CD4-positive, alpha-beta T cell treated with Interleukin-6 at 100 ng/mL for 8 hours (primary cell): ENCODE data around the gene YTHDF1.
"Not testable (repeated sequence)": the region's sequence is repeated elsewhere in the genome, so short reads cannot be mapped to it uniquely, and the experiment has no call there.

ENCODE experiments used
- DNase-seq: peaks from one replicate; pipeline ENCODE4 v3.0.0-alpha.2; 2020; ENCODE audit warnings: mixed read lengths, low spot score

The YTHDF1 gene

DNA sequence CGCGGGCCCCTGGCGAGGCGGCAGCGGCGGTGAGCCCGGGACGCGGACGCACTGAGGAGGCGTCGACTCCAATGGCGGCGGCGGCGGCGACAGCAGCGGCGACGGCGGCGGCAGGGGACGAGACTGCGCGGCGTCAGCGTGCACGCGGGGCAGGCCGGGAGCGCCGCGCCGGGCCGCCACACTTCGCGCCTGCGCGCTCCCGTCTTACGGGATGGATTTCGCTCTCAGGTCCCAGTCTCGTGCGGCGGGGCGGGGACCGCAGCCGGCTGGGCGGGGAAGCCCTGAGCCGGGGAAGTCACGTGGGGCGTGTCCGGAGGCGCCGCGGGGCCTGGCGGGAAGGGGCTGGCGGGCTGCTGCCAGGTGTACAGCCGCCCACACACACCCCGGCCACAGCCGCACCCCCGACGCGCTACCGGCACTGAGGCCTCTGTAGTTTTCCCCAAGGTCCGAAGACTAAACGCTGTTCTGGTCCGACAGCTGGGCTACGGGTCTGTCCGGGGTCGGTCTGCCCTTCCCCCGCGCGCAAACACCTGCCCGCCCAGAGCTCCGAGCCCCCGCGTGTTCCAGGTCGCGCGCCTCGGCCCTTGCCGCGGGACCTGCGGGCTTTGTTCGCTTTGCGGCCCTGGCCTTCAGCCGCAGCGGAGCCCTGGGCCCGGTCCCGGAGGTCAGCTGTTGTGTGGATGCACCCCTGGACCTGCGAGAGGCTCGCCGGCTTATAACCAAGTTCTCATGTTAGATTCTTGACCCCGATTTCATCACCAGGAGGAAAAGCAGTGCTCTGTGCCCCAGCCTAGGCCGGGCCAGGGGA lies at the start of gene YTHDF1:
YTHDF1 (minus strand) TSS at position 91 of the 808 bp plus-strand sequence. CDS start 239 bp downstream, outside the sequence.
- peak; percentile 97 for DNase-seq

GRCh38 chr20:63264519-63264918 lies 48.6 kb upstream of the YTHDF1 start:
- no peak for DNase-seq

DNA sequence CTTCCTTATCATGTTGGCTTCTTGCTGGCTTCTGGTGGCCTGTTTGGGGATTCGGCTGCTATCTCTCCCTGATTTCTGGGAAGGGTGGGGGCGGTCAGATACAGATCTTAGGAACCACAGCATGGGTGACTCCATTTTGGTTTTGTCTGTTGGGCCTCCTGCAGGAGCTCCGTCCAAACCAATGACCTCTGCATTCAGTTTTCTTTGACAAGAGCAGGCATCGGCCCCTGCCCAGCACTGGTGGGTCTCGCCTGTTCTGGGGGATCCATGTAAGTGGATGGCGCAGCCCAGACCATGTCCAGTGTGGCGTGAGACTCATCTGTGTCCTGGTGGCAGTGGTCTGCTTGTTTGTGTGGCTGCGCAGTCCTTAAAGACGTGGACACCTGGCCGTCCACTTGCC lies 48.1 kb upstream of the YTHDF1 start:
- no peak for DNase-seq

DNA sequence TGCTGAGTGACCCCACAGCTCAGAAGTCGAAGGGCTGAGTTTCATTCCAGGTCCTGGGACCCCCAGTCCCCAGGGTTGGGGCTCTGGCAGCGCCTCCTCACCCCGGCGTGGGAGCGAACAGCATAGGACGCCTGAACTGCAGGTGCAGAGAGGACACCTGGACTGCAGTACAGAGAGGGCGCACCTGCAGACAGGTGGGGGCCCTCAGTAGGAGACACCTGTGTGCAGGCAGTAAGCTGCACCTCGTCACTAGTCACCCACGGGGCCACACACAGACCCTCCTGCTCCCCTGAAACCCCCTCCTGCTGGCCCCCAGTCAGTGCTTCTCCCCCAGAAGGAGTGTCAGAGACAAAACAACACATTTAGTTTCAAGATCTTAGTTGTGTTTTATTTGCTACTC lies 46.9 kb upstream of the YTHDF1 start:
- DNase-seq, result no peak

GRCh38 chr20:63261795-63262528 lies 46.0 kb upstream of the YTHDF1 start:
- no peak for DNase-seq

GRCh38 chr20:63261060-63261794 lies 45.3 kb upstream of the YTHDF1 start:
- no peak for DNase-seq

DNA sequence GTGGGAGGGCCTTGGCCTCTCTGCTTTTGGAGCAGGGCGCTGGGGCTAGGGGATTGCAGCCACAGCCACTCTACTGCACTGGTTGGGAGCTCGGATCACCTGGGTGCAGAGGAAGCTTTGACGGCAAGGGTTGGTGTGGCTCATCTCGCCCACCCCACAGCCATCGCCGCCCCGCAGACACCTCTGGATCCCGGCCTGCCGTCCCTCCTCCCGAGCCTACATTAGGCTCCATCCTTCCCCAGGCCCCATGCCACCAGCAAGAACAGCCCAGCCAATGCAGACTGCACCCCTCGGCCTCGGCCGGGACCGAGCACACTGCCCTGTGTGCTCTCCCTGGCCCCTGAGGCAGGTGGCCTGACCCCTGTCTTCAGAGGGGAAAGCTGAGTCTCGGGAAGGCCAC lies 44.6 kb upstream of the YTHDF1 start:
- no peak for DNase-seq

- no peak for DNase-seq
Observed at GRCh38 chr20:63259734-63260460, 44.0 kb upstream of the YTHDF1 start.

GRCh38 chr20:63258781-63259180 lies 42.9 kb upstream of the YTHDF1 start:
- no peak for DNase-seq

DNA sequence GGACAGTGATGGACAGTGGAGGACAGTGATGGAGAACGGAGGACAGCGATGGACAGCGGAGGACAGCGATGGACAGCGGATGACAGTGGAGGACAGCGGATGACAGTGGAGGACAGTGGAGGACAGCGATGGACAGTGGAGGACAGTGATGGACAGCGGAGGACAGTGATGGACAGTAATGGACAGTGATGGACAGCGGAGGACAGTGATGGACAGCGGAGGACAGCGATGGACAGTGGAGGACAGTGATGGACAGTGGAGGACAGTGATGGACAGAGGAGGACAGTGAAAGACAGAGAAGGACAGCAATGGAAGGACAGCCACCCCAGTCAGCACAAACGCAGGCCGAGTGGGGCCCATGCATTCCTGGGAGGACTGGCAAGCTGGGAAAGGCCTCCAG lies 41.7 kb upstream of the YTHDF1 start:
- DNase-seq, result no peak

GRCh38 chr20:63256954-63257353 lies 41.0 kb upstream of the YTHDF1 start:
- DNase-seq, result no peak

DNA sequence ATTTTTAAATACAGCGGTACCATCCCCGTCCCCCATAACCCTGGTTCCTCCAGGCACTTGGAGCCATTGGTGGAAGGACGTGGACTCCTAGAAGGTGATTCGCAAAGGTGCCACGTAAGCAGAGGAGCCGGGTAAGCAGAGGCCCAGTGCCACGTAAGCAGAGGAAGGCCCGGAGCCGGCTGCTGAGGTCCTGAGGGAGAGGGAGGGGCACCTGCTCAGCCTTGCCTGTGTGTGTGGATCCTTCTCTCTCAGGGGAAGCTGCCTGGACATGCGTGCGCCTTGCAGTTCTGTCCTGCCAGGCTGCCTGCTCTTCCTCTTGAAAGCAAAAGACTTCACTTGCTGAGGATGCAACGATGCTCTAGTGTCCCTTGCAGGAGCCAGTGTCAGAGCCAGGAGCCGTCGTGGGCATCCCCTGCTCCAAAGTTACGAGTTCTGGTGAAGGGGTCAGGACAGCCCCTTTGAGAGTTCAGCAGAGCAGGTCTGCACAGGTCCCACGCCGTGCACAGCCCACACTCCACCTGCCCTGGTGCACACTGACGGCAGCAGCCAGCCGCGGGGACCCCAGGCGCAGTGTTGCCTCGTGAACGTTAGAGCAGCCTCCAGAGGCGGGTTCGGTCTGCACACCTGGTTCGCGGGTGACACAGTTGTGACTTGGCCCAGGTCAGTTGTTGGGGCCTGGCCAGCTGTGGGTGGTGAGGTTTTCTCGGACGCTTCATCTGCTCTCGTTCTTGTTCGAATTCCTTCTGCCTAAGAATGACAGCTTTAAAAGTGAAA lies 40.2 kb upstream of the YTHDF1 start:
- DNase-seq, result no peak

DNA sequence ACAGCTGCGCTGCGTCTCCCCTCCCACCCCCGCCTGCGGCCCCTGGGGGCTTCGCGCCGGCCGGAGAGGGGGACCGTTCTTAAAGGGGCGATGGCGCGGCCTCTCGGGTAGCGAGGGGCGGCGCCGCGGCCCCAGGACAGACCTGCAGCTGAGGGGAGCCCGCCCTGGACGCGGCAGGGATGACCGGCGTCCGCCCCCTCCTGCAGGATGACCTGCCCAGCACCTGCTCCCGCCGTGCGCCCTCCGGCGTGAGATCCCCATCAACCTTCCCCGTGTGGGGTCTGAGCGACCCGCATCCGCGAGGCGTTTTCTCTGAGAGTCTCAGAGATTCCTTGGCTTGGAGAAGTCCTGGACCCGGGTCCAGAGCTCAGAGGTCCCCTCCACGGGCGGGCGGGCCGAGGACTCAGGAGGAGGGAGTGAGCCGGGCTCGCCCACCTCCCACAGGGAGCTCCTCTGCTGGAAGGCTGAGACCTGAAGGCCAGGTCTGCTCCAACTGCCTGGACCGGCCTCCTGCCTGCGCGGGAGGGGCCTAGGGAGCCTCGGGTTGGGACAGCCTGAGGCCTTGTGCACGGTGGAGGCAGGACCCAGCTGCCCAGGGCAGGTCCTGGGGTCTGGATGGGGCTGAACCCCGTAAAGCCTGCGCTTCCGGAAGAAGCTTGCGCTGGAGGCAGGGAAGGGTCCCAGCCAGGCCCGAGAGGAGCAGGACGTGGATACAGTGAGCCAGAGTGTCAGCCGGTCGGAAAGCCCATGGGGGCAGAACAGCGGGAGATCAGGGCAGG lies 38.9 kb upstream of the YTHDF1 start:
- DNase-seq, result no peak

GRCh38 chr20:63254232-63254605 lies 38.3 kb upstream of the YTHDF1 start, which contains the start of gene NKAIN4:
TSS of gene NKAIN4 (minus strand) at chr20:63254463. CDS start at chr20:63254450, 13 bp downstream.
- DNase-seq, result no peak

- no peak for DNase-seq
Observed at GRCh38 chr20:63253438-63254231, 37.7 kb upstream of the YTHDF1 start.

- no peak for DNase-seq
Observed at GRCh38 chr20:63253065-63253437, 37.1 kb upstream of the YTHDF1 start.

GRCh38 chr20:63252284-63252711 lies 36.4 kb upstream of the YTHDF1 start:
- no peak for DNase-seq

DNA sequence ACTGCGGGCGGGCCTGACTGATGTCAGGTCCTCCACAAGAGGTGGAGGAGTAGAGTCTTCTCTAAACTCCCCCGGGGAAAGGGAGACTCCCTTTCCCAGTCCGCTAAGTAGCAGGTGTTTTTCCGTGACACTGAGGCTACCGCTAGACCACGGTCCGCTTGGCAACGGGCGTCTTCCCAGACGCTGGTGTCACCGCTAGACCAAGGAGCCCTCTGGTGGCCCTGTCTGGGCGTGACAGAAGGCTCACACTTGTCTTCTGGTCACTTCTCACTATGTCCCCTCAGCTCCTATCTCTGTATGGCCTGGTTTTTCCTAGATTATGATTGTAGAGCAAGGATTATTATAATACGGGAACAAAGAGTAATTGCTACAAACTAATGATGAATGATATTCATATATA lies 35.4 kb upstream of the YTHDF1 start:
- DNase-seq, result not testable (repeated sequence)

GRCh38 chr20:63249891-63250290 lies 34.0 kb upstream of the YTHDF1 start:
- no peak for DNase-seq
